ENCODE measurements around the gene TRIP11. TPM values are rescaled to one million over a fixed set of nuclear protein-coding genes. Genes with fewer than 3 reads are reported as not detected.

The TRIP11 gene
- total RNA-seq, 5 donors from 2014 or later (not counting 1 experiment from before 2014, with no cell fraction given), result 52.7 to 58.3 (median 54.8) TPM

GRCh38 chr14:91934554-91935285, 105.1 kb downstream of the TRIP11 start:
- Mint-ChIP-seq H3K36me3 (no peaks in the 10 kb centered on the region), H3K27ac (no peak overlapping the region), H3K27me3 (peaks cover 0 to 3% of the 10 kb centered on the region in 2 donors), H3K4me3 (no peak overlapping the region), H3K4me1 (no peaks in the 10 kb centered on the region), H3K9me3 (no peaks in the 10 kb centered on the region)
- 85% methylated on average over 3 of the region's 8 CpGs for WGBS (ENCODE audit: insufficient coverage)
- no peaks in the 10 kb centered on the region for H3K9me3 ChIP-seq
- no peak for DNase-seq
- no peaks in the 10 kb centered on the region for H3K4me1 ChIP-seq (ENCODE audit: control insufficient read depth in 1 of 2, extremely low read depth in 1 of 2, insufficient read depth in 2 of 2, low read length in 2 of 2)
- H3K27me3 ChIP-seq (replicated peaks in 1 of 2; ENCODE audit: control insufficient read depth in 2 of 2, extremely low read depth in 1 of 2, insufficient read depth in 2 of 2, low read length in 1 of 2), result peaks cover 0 to 6% of the 10 kb centered on the region in 2 experiments
- H3K27ac ChIP-seq (ENCODE audit: low read length), result no peak overlapping the region
- ChIA-PET POLR2A (no interaction called here), CTCF (no interaction called here)
- H3K4me3 ChIP-seq (ENCODE audit: control insufficient read depth in 1 of 2, extremely low read depth in 1 of 2, low read length in 1 of 2), result no peak overlapping the region
- H3K36me3 ChIP-seq (ENCODE audit: control insufficient read depth in 2 of 2, extremely low read depth in 1 of 2, insufficient read depth in 1 of 2, low read length in 1 of 2), result no peaks in the 10 kb centered on the region
- ATAC-seq (replicated peaks in 1 of 4), result no peak

- no peak for ATAC-seq (replicated peaks in 1 of 4)
- no peak overlapping the region for H3K4me3 Mint-ChIP-seq
- H3K4me3 ChIP-seq (ENCODE audit: control insufficient read depth in 1 of 2, extremely low read depth in 1 of 2, low read length in 1 of 2), result no peak overlapping the region
- H3K27me3 Mint-ChIP-seq, result peaks cover 0 to 3% of the 10 kb centered on the region in 2 donors
- no peak overlapping the region for H3K27ac ChIP-seq (ENCODE audit: low read length)
- CTCF ChIA-PET, result interaction anchor here in 1 of 2 donors (0.6 kb wide), 1 partner anchor 77 kb away, joined by 5 read pairs; no protein-coding TSS in a partner anchor
- no peak for DNase-seq
- H3K36me3 Mint-ChIP-seq, result no peaks in the 10 kb centered on the region
- no peaks in the 10 kb centered on the region for H3K36me3 ChIP-seq (ENCODE audit: control insufficient read depth in 2 of 2, extremely low read depth in 1 of 2, insufficient read depth in 1 of 2, low read length in 1 of 2)
- peaks cover 0 to 6% of the 10 kb centered on the region in 2 experiments for H3K27me3 ChIP-seq (replicated peaks in 1 of 2; ENCODE audit: control insufficient read depth in 2 of 2, extremely low read depth in 1 of 2, insufficient read depth in 2 of 2, low read length in 1 of 2)
- WGBS (ENCODE audit: insufficient coverage), result 94% methylated on average over 6 of the region's 11 CpGs
- no peaks in the 10 kb centered on the region for H3K9me3 ChIP-seq
- no peaks in the 10 kb centered on the region for H3K4me1 ChIP-seq (ENCODE audit: control insufficient read depth in 1 of 2, extremely low read depth in 1 of 2, insufficient read depth in 2 of 2, low read length in 2 of 2)
- POLR2A ChIA-PET, result no interaction called here
- H3K9me3 Mint-ChIP-seq, result no peaks in the 10 kb centered on the region
- H3K27ac Mint-ChIP-seq, result no peak overlapping the region
- H3K4me1 Mint-ChIP-seq, result no peaks in the 10 kb centered on the region
Measured at GRCh38 chr14:91931478-91932088, 108.3 kb downstream of the TRIP11 start.

GRCh38 chr14:91929700-91930099, 110.2 kb downstream of the TRIP11 start:
- no peaks in the 10 kb centered on the region for H3K9me3 Mint-ChIP-seq
- Histone ChIP-seq H3K27ac (ENCODE audit: low read length) (no peak overlapping the region), H3K27me3 (replicated peaks in 1 of 2; ENCODE audit: control insufficient read depth in 2 of 2, extremely low read depth in 1 of 2, insufficient read depth in 2 of 2, low read length in 1 of 2) (peaks cover 0 to 2% of the 10 kb centered on the region in 2 experiments), H3K4me1 (ENCODE audit: control insufficient read depth in 1 of 2, extremely low read depth in 1 of 2, insufficient read depth in 2 of 2, low read length in 2 of 2) (no peaks in the 10 kb centered on the region), H3K4me3 (ENCODE audit: control insufficient read depth in 1 of 2, extremely low read depth in 1 of 2, low read length in 1 of 2) (no peak overlapping the region), H3K36me3 (ENCODE audit: control insufficient read depth in 2 of 2, extremely low read depth in 1 of 2, insufficient read depth in 1 of 2, low read length in 1 of 2) (no peaks in the 10 kb centered on the region), H3K9me3 (no peaks in the 10 kb centered on the region)
- POLR2A ChIA-PET, result no interaction called here
- no peaks in the 10 kb centered on the region for H3K4me1 Mint-ChIP-seq
- no peak for ATAC-seq (replicated peaks in 1 of 4)
- H3K27me3 Mint-ChIP-seq, result peaks cover 0 to 2% of the 10 kb centered on the region in 2 donors
- no peaks in the 10 kb centered on the region for H3K36me3 Mint-ChIP-seq
- CTCF ChIA-PET, result no interaction called here
- H3K27ac Mint-ChIP-seq, result no peak overlapping the region
- H3K4me3 Mint-ChIP-seq, result no peak overlapping the region
- WGBS (ENCODE audit: insufficient coverage), result 94% methylated on average over 2 of the region's 3 CpGs
- DNase-seq, result no peak

GRCh38 chr14:91927800-91928199, 112.1 kb downstream of the TRIP11 start:
- ATAC-seq (replicated peaks in 1 of 4) (no peak), DNase-seq (no peak)
- H3K4me3 Mint-ChIP-seq, result no peak overlapping the region
- no peaks in the 10 kb centered on the region for H3K36me3 Mint-ChIP-seq
- no peaks in the 10 kb centered on the region for H3K4me1 Mint-ChIP-seq
- Histone ChIP-seq H3K9me3 (no peaks in the 10 kb centered on the region), H3K36me3 (ENCODE audit: control insufficient read depth in 2 of 2, extremely low read depth in 1 of 2, insufficient read depth in 1 of 2, low read length in 1 of 2) (no peaks in the 10 kb centered on the region), H3K4me3 (ENCODE audit: control insufficient read depth in 1 of 2, extremely low read depth in 1 of 2, low read length in 1 of 2) (no peak overlapping the region), H3K27me3 (replicated peaks in 1 of 2; ENCODE audit: control insufficient read depth in 2 of 2, extremely low read depth in 1 of 2, insufficient read depth in 2 of 2, low read length in 1 of 2) (no peaks in the 10 kb centered on the region), H3K4me1 (ENCODE audit: control insufficient read depth in 1 of 2, extremely low read depth in 1 of 2, insufficient read depth in 2 of 2, low read length in 2 of 2) (no peaks in the 10 kb centered on the region), H3K27ac (ENCODE audit: low read length) (no peak overlapping the region)
- ChIA-PET POLR2A (interaction anchor here in 1 of 2 donors (0.5 kb wide), 1 partner anchor 368 kb away, joined by 3 read pairs; no protein-coding TSS in a partner anchor), CTCF (interaction anchor here in 1 of 2 donors (0.7 kb wide), 1 partner anchor 16 kb away, joined by 5 read pairs; no protein-coding TSS in a partner anchor)
- no peaks in the 10 kb centered on the region for H3K9me3 Mint-ChIP-seq
- H3K27ac Mint-ChIP-seq, result no peak overlapping the region
- 84% methylated on average over 2 of the region's 5 CpGs for WGBS (ENCODE audit: insufficient coverage)
- H3K27me3 Mint-ChIP-seq, result no peaks in the 10 kb centered on the region

GRCh38 chr14:91927191-91927590, 112.7 kb downstream of the TRIP11 start:
- 80% methylated on average over 1 of the region's 3 CpGs for WGBS (ENCODE audit: insufficient coverage)
- ATAC-seq (replicated peaks in 1 of 4), result no peak
- CTCF ChIA-PET, result no interaction called here

GRCh38 chr14:91926131-91926890, 113.5 kb downstream of the TRIP11 start:
- POLR2A ChIA-PET, result no interaction called here
- no peaks in the 10 kb centered on the region for H3K9me3 Mint-ChIP-seq
- H3K27me3 ChIP-seq (replicated peaks in 1 of 2; ENCODE audit: control insufficient read depth in 2 of 2, extremely low read depth in 1 of 2, insufficient read depth in 2 of 2, low read length in 1 of 2), result no peaks in the 10 kb centered on the region
- CTCF ChIA-PET, result no interaction called here
- no peaks in the 10 kb centered on the region for H3K9me3 ChIP-seq
- WGBS (ENCODE audit: insufficient coverage), result 90% methylated on average over 8 of the region's 17 CpGs
- H3K27ac Mint-ChIP-seq, result no peak overlapping the region
- H3K36me3 Mint-ChIP-seq, result no peaks in the 10 kb centered on the region
- H3K4me3 Mint-ChIP-seq, result no peak overlapping the region
- no peak overlapping the region for H3K4me3 ChIP-seq (ENCODE audit: control insufficient read depth in 1 of 2, extremely low read depth in 1 of 2, low read length in 1 of 2)
- H3K4me1 ChIP-seq (ENCODE audit: control insufficient read depth in 1 of 2, extremely low read depth in 1 of 2, insufficient read depth in 2 of 2, low read length in 2 of 2), result no peaks in the 10 kb centered on the region
- no peak for DNase-seq
- no peaks in the 10 kb centered on the region for H3K36me3 ChIP-seq (ENCODE audit: control insufficient read depth in 2 of 2, extremely low read depth in 1 of 2, insufficient read depth in 1 of 2, low read length in 1 of 2)
- no peaks in the 10 kb centered on the region for H3K27me3 Mint-ChIP-seq
- H3K4me1 Mint-ChIP-seq, result no peaks in the 10 kb centered on the region
- no peak overlapping the region for H3K27ac ChIP-seq (ENCODE audit: low read length)
- ATAC-seq (replicated peaks in 1 of 4), result no peak

More at GRCh38 chr14:91927191-91927590, 112.7 kb downstream of the TRIP11 start:
- Histone ChIP-seq H3K4me3 (ENCODE audit: control insufficient read depth in 1 of 2, extremely low read depth in 1 of 2, low read length in 1 of 2) (no peak overlapping the region), H3K9me3 (no peaks in the 10 kb centered on the region), H3K36me3 (ENCODE audit: control insufficient read depth in 2 of 2, extremely low read depth in 1 of 2, insufficient read depth in 1 of 2, low read length in 1 of 2) (no peaks in the 10 kb centered on the region), H3K27ac (ENCODE audit: low read length) (no peak overlapping the region), H3K27me3 (replicated peaks in 1 of 2; ENCODE audit: control insufficient read depth in 2 of 2, extremely low read depth in 1 of 2, insufficient read depth in 2 of 2, low read length in 1 of 2) (no peaks in the 10 kb centered on the region), H3K4me1 (ENCODE audit: control insufficient read depth in 1 of 2, extremely low read depth in 1 of 2, insufficient read depth in 2 of 2, low read length in 2 of 2) (no peaks in the 10 kb centered on the region)
- Mint-ChIP-seq H3K27me3 (no peaks in the 10 kb centered on the region), H3K4me3 (no peak overlapping the region), H3K27ac (no peak overlapping the region), H3K9me3 (no peaks in the 10 kb centered on the region), H3K36me3 (no peaks in the 10 kb centered on the region), H3K4me1 (no peaks in the 10 kb centered on the region)
- POLR2A ChIA-PET, result no interaction called here
- DNase-seq, result no peak
